Activated CD4-positive, CD25-positive, alpha-beta regulatory T cell treated with anti-CD3 and anti-CD28 coated beads, Interleukin-2, amount 50 U/mL, for 72 hours (primary cell): Measurements from ENCODE around the gene NDFIP1.

Experiments
- DNase-seq: peaks from one replicate; pipeline ENCODE4 v3.0.0; 2021

The NDFIP1 gene

DNA sequence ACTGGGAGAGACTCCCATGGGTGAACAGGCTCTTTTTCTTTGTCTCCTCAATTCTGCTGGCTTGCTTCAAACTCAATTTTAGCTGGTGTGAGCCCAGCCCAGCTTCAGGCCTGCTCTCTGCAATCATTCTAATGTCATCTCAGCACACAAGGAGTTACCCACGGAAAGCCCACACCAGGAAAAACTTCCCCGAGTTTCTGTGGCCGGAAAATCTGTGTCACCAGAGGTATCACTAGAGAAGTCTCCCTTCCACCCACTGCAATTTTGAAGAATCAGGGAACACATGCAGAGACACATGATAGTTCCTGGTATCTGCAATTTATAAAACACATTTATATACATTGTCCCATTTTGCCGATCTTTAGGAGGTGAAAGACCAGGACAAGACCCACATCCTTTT is 13.5 kb upstream of the NDFIP1 start:
- peak; percentile 41 for DNase-seq

DNA sequence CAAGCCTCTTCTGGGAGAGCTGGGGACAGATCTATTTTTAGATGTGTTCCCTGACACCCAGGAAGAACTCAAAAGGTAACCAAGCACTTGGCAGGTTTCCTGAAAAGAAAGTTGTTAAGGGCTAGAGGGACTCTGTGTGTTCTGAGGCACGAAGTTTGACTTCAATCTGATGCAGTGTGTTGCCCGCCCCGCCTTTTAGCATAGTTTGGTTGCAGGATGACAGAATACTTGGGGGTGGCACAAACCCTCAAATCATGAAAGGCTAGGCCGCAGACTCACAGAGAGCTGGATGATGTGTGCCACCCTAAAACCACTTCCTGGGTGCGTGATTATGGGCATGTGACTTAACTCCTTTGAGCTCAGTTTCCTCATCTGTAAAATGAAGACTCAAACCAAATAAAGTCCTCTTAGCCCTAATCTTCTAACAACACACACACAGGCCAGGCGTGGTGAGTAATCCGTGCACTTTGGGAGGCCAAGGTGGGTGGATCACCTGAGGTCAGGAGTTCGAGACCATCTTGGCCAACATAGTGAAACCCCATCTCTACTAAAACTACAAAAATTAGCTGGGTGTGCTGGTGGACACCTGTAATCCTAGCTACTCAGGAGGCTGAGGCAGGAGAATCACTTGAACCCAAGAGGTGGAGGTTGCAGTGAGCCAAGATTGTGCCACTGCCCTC is 12.8 kb upstream of the NDFIP1 start:
- peak; percentile 72 for DNase-seq

DNA sequence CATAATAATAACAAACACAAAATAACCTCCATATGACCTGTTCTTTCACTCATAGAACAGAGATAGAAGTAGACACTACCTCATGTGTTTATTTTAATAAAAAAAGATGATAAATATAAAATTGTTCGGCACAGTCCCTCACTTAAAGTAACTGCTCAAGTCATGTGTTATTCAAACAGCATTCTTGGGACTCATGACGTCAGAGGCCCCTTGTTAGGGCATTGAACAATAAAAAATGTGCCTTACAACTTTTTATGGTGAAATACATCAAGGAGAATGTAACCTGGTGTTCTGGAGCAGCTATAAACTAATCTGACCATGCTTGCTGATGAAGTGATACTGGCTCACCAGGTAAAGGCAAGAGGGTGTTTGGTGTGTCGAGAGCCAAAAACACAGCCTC is 12.2 kb upstream of the NDFIP1 start:
- no peak for DNase-seq

DNA sequence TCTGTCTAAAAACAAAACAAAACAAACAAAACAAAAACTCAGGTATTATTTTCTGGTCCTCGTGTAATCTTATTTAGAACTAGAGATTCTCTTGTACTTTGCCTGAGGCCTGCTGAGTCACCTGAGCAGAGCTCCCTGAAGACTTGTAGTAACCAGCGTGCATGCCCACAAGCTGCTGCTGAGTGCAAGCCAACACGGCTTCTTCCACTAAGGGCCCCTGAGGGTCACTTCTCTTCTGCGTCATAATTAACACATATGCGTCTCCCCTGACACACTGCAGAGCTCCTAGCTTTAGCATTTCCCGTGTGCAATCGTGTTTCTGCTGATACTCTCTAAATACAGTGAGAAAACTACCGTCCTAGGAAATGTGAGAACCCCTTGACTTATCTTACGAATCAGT is 10.9 kb upstream of the NDFIP1 start:
- no peak for DNase-seq

DNA sequence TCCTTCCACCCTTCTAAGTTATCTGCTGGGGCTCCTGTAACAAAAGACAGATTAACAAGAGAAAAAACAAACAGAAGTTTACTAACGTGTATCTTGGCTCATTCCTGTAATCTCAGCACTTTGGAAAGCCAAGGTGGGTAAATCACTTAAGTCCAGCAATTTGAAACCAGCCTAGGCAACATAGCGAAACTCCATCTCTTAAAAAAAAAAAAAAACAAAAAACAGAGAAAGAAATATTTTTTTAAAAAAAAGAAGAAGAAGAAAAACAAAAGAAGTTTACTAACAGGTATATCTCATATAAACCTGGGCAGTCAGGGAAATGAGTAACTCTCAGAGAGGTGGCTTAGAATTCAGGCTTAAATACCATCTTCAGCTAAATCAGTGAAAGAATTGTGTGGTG is 10.3 kb upstream of the NDFIP1 start:
- no peak for DNase-seq

DNA sequence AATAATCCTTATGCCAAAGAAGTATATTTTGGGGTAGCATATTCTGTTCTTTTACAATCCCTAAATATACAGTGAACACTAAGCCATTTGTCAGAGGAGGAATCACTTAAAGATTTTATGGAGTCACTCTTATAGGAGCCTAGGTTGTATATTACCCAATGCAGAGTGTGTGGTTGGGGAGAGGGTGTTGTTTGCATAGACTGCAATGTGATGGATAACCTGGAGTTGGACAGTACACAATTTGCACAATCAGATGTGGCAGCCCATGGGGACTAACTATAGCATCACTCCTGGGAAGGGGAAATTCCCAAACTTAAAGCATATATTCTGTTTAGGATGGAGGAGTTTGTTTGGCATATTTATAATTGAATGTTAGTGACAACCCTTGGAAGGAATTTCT is 9.6 kb upstream of the NDFIP1 start:
- DNase-seq = no peak

DNA sequence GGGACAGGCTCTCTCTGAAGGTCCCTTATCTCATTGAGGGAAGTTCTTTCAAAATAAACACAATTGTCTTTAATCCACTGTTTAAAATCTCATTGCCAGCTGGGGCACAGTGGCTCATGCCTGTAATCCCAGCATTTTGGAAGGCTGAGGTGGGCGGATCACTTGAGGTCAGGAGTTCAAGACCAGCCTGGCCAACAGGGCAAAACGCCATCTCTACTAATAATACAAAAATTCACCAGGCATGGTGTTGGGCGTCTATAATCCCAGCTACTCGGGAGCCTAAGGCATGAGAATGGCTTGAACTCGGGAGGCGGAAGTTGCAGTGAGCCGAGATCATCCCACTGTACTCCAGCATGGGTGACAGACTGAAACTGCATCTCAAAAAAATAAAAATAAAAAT is 8.3 kb upstream of the NDFIP1 start:
- no peak for DNase-seq

DNA sequence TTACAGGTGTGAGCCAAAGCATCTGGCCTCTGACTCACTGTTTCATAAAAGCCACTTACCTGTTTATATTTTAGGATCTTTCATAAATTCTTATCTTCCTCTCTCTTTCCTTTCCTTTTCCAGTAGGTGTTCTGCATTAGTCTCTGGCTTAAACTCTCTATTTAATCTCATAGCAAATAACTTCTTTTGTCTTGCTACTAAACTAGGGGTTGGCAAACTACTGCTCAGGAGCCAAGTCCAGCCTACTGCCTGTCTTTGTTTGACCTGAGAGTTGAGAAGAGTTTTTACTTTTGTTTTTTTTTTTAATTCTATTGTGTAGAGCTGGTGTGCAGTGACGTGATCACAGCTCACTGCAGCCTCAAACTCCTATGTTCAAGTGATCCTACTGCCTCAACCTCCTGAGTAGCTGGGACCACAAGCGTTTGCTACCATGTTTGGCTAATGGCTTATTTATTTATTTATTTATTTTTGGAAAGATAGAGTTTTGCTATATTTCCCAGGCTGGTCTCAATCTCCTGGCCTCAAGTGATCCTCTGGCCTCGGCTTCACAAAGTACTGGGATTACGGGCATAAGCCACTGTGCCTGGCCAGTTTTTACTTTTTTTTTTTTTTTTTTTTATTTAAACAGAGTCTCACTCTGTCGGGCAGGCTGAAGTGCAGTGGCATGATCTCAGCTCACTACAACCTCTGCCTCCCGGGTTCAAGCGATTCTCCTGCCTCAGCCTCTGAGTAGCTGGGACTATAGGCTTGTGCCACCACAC is 5.4 kb upstream of the NDFIP1 start:
- no peak for DNase-seq

DNA sequence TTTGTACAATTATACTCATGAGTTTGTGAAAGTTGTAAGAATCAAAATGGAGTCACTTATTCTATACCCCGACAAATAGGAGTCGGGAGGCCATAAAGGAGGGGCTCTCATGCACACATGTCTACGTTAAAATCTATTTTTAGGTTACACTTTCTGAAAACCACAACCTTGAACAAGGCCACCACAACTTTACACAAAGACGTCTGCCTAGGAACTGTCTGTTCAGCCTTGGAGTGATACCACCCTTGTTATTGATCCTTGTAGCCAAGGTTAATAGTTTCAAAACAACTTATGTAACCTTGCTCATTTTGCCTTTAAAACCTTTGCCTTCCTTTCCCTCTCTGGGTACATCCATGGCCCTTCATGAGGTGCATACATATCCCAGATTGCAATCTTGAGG is 4.1 kb upstream of the NDFIP1 start:
- no peak for DNase-seq

DNA sequence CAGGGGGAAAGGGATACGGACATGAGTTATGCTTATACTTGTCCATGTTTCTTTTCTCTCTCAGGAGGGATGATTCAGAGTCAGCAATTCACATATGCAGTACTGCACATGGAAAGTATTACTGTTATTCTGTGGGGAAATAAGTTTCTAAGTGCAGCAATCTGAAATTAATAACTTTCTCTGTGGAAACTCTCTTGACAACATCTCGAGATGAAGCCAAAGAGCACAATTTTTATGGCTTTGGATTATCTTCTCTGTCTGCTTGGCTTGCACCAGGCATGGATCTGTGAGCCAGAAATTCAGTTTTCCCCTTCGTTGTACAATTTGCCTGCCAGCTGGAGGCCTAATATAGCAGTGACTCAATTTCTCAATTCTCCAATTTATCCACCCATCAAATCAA is 2.5 kb upstream of the NDFIP1 start:
- DNase-seq = no peak

DNA sequence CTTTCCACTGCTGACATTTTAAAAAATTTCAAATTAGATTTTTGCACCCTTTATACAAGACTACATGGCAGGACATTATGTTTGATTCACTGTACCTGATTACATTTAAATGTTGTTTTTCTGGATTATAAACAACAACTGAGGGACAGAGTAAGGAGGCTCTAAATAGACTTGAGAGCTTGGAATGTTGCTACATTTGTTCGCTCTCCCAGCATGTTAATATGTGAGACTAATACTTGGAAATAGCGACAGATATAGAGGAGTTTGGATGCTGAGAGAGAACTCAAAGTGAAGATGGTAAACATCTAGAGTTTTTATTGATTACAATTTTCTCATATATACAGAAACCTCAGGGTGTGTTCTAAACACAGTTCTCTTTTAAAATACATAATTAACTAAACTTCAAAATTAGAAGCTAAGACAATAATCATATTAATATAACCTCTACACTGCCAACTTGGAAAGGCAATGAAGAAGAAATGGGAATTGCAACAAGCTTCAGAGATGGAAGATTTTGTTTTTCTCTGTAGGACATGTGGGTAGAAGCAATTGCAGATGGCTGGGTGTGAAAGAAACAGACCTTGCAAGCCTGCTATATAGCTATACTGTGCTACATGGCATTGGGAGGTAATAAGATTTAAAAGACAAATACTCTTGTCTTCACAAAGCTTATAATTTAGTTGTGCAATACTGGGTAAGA is 1.4 kb upstream of the NDFIP1 start:
- no peak for DNase-seq

DNA sequence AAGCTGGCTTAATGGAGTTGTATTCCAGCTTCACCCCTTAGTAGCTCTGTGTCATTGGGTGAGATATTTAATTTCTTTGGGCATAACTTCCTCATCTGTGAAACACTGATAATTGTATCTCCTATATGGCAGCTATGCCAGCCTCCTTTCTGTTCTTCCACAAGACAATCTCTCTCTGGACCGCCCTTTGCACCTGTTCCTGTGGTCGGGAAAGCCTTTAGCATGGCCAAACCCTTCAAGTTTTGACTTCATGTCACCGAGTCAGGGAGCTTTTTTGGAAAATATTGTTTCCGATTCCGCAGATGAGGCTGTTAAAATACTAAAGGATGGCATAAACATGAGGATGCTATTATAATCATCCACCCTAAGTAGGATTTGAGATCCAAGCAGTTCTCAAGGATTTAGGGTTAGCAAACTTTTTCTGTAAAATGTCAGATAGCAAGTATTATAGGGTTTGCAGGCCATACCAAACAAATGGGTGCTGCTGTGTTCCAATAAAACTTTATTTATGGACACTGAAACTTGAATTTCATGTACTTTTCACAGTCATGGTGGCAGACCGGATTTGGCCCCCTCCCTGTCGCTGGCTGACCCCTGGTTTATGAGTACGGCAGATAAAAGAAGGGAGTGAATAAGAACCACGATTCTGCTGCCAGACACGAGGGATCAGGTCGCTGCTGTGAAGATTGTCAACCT is 695 bp upstream of the NDFIP1 start:
- no peak for DNase-seq

DNA sequence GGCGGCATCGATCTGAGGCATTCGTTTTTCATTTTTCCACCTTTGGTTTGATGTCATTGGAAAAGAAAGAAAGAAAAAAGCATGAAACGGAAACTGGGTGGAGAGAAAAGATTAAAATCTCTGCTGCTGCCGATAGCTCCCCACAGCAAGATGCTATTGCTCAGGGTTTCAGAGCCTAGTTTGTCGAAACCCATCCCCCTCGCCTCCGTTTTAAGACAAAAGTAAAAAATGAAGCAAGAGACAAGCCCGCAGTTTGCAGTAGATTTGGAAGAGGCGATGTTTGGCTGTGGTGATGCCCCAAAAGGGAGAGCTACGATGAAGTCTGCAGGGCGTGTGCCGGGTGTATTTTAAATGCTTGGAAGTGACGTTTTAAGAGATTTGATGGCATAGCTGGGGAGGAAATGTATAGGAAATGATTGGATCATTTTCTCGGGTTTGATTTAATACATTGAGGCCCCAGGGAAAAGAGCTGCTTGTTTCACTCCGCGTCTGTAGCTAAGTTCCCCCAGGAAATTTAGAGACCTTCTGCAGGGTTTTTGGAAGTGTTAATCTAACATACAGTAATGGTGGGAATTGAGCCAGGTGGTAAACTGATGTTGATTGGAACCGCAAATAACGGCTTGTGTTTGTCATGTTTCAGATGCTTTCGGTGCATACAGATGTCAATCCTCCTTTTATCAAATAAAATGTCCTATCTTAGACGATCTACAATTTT is 909 bp downstream of the NDFIP1 start:
- no peak for DNase-seq

DNA sequence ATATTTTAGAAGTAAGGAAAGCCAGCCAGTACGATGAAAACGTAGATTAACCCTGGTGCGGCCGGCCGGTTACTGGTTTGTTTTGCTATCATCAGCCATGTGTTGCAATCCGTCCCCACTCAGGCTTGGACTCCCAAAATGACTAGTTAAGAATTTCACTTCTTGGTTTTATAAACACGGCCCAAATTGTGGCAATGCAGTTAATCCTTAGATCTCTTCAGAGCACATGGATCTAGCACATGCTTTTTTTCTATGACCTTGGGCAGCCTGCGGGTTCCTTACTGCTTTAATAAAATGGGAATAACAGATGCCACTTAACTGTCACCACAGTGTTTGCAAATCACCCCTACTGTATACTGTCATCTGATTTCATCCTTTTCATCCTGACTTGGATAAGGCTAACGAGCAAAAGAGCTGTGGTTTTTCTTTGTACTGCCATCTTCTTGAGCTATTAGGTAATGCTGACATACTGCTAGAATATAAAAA is 1.5 kb downstream of the NDFIP1 start:
- no peak for DNase-seq

DNA sequence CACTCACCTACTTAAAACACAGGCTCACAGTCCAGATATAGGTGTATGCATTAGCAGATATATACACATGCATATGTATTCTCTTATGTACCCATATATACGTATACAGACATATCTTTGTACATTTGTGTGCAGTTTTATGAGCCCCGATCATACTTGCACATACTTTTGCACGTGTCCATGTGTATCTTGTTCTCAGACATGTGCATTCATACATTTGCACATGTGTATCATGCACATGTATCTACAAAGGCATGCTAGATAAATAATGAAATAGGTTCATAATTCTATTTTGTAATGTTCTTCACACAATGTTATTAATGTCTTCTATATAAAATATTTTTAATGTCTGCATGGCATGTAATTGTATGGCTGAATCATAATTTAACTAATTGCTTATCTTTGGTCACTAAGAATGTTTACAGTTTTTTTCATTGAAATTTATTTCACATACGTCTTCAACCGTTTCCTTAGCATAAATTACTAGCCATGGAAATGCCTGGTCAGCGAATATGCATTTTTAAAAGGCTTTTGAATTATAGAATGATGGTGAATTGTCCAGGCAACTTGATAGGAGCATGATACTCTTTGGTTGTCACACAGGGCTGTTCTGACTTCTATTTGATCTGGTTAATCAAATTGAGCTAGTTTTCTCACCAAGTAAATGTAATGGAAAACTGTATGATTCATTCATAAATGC is 2.6 kb downstream of the NDFIP1 start:
- no peak for DNase-seq

DNA sequence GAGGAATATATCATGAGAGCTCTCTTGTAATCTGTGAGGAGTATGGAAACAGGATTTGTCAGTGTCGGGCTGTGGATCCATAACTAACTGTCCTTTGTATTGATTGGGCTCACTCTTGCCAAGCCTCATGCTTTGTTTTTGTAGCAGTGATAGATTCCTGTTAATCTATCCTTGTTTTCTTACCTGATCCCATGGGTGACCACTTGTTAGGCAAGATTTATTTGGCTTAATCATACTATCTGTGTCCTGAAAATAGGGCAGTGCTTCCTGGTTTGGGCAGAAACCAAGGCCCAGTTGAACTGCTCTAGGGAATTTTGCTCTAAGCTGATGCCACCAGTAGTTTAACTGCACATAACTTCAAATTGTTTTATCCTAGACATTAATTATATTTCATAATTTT is 6.1 kb downstream of the NDFIP1 start:
- DNase-seq = no peak

DNA sequence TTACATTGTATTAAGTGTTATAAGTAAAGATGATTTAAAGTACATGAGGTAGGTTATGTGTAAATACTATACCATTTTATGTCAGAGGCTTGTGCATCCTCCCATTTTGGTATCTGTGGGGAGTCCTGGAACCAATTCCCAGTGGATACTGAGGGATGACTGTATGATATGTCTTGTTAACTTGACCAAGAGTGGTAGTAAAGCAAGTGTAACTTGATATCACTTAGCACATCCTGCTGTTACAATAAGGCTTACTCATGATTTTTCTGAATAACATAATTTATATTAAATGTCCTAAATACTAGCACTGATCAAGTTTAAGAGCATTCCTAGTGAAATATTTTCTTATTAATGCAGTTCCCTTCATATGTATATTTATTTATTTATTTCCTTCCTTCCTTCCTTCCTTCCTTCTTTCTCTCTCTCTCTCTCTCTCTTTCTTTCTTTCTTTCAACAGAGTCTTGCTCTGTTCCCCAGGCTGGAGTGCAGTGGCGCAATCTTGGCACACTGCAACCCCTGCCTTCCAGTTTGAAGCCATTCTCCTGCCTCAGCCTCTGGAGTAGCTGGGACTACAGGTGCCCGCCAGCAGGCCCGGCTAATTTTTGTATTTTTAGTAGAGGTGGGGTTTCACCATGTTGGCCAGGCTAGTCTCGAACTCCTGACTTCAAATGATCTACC is 7.5 kb downstream of the NDFIP1 start:
- DNase-seq = no peak

DNA sequence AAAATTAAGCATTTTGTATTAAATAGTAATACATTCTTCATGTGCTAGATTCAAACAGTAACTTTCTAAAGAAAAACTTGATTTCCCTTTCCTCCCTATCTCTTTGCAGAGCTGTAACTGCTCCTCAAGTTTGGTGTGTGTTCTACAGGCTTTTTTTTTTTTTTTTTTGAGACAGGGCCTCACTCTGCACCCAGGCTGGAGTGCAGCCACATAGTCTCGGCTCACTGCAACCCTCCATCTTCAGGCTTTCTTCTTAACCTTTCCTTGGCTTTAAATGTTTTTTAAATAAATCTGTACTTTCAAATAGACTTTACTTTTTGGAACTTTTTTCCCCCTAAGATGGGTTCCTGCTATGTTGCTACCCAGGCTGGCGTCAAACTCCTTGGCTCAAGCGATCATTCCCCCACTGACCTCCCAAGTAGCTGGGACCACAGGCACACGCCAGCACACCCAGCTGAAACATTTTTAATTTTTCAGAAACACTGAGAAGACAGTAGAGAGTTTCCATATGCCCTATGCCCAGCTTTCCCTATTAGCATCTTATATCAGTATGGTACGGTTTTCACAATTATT is 9.1 kb downstream of the NDFIP1 start:
- DNase-seq = no peak

DNA sequence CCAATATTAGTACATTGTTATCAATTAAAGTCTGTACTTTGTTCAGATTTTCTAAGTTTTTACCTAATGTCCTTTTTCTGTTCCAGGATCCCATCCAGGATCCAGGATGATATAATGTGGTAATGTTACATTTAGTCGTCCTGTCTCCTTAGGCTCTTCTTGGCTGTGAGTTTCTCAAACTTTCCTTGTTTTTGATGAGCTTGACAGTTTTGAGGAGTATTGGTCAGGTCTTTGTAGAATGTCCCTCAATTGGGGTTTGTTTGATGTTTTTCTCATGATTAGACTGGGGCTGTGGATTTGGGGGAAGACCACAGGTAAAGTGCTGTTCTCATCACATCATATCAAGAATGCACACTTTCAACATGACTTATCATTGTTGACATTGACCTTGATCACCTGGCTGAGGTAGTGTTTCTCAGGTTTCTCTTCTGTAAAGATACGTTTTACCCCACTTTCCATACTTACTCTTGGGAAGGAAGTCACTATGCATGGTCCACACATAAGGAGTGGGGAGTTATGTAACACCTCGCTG is 9.6 kb downstream of the NDFIP1 start:
- no peak for DNase-seq

DNA sequence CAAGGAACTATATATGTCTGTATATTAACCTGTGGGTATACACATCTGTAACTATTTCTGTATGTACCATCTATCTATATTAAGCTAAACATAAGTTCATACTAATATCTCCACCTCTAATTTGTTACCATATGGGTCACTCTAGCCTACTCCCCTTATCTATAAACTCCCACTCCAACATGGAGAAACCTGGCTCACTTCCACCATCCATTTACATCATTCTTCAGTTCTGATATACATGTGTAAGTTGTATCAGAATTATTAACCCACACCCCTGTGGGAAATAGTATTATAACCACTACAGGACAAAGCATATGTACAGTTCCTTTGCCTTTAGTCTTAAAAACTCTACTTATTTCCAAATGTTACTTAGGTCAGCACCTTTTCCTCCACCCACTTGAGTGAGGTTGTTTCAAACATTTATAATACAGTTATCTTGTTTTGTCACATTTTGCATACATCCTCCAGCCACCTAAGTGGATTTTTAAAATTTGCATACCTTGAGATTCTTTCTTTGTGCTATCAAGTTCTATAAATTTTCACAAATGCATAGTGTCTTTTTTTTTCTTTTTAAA is 10.6 kb downstream of the NDFIP1 start:
- DNase-seq = no peak
